ENCODE results near the gene LRCH3.

LRCH3 gene

DNA sequence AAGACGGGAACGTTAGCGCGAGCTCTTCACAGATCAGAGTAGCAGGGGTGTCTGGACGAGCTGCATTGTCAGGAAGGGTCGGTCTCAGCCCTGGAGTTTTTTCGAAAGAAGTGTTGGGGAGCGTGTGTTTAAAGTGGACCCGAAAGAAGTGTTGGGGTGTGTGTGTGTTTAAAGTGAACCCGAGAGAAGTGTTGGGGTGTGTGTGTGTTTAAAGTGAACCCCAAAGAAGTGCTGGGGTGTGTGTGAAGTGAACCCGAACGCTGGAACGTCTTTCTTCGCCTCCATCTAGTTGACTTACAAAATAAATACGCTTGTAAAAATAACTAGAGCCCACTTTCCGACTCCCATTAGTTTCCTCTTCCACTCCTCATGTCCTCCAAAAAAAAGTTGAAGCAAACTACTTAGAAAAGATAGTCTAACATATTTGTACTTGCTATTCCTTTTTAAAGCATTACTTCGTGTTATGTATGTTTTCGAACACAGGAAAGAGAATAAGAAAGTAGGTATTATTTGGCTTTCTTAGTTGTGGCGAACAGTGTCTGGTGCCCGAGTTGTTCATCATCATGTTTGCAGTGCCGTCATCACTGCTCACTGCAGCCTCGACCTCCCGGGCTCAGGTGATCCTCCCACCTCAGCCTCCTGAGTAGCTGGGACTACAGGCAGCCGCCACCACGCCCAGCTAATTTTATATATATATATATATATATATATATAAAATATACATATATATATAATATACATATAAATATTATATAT, 1.0 kb downstream of the LRCH3 start:
- no peak for DNase-seq (ENCODE audit: low read depth in 2 of 2)

- no peak for DNase-seq (ENCODE audit: low read depth in 2 of 2)
Observed at GRCh38 chr3:197793247-197793646, 2.2 kb downstream of the LRCH3 start.

- no peak for DNase-seq (ENCODE audit: low read depth in 2 of 2)
Observed at GRCh38 chr3:197794115-197794514, 3.1 kb downstream of the LRCH3 start.

DNA sequence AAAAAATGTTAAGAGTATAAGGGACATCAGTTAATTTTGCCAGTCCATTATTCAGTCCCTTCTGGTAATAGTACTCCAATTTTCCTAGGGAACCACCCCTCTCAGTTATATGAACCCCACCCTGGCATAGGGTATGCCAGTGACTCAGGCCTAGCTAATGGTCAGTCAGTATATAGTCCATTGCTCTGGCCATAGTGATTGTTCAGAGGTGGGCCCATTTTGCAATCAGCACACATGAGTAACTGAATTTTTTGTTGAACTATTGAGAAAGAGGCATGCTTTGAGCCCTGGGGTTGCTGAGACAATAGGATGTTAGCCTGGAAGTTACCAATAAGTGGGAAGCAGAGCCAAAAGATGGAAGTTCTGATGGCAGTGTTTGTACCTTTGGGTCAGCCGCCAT, 4.1 kb downstream of the LRCH3 start:
- DNase-seq (ENCODE audit: low read depth in 2 of 2): no peak

DNA sequence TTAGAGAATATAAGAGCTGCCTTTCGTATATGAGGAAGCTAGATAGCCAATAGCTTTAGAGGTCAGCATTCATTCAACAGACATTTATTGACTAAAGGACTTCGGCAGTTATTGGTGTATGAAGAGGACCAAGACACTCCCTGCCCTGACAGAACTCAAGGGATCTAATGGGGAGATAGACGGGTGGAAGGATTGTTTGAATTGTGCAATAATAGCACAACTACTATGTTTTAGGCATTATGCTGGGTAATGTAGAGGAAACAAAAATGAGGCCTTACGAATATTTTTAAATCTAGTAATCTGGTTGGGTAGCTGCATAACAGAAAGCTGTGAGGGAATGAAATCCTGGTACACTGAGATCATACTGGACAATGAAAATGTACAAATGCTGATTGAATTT, 5.0 kb downstream of the LRCH3 start:
- DNase-seq (ENCODE audit: low read depth in 2 of 2): no peak

GRCh38 chr3:197798863-197799262, 7.8 kb downstream of the LRCH3 start:
- no peak for DNase-seq (ENCODE audit: low read depth in 2 of 2)

GRCh38 chr3:197800379-197800778, 9.3 kb downstream of the LRCH3 start:
- no peak for DNase-seq (ENCODE audit: low read depth in 2 of 2)

DNA sequence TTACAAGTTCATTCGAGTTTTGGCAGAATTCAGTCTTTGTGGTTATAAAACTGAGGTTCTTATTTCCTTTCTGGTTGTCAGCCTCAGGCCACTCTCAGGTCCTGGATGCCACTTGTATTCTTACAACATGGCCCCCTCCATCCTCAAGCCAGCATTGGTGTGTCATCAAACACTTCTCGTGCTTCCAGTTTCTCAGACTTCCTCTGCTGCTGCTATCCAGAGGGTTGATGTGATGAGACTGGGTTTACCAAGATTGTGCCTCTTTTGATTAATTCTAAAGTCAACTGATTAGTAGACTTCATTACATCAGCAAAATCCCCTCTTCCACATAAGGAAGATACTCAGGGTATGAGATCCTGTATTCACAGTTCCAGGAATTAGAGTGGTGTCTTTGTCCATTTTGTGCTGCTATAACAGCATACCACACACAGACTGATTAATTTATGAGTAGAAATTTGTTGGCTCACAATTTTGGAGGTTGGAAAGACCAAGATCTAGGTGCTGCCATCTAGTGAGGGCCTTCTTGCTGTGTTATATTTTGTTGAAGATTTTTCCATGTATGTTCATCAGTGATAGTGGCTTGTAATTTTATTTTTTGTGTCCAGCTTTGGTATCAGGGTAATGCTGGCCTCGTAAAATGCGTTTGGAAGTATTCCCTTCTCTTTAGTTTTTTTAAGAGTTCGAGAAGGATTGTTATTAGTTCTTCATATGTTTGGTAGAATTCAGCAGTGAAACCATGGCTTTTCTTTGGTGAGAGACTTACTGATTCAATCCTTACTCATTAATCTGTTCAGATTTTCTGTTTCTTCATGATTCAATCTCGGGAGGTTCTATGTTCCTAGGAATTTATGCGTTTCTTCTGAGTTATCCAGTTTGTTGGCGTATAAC, 11.1 kb downstream of the LRCH3 start:
- DNase-seq (ENCODE audit: low read depth in 2 of 2): peak in 1 of 2 donors; percentile 16

DNA sequence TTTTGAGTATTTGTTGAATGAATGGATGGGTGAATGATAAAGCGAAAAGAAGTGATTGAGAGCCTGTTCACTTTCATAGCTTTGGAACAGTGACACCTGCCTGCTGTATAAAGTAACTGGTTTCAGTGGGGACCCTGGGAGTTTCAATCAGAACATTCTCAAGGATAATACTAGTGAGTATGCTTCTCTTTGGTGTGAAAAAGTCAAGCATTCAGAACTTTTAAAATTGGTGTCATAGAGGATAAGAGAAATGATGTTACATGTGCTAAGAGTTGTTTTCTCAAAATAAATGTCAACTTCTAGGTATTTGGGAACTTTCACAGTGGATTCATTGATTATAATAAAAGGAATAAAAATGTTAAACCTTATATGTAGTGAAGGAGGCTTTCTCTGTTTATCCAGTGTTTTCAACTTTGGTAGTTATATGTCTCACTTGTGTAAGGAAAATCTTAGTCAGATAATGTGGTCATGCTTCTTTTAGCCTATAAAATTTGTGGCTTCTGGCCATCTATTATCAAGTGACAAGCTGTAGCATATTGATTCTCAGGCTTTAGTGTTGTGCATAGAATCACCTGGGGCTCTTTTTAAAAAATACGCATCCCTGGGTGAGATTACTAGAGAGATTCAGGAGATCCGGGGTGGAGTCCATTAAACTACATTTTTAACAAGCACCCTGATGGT, 11.9 kb downstream of the LRCH3 start:
- no peak for DNase-seq (ENCODE audit: low read depth in 2 of 2)

DNA sequence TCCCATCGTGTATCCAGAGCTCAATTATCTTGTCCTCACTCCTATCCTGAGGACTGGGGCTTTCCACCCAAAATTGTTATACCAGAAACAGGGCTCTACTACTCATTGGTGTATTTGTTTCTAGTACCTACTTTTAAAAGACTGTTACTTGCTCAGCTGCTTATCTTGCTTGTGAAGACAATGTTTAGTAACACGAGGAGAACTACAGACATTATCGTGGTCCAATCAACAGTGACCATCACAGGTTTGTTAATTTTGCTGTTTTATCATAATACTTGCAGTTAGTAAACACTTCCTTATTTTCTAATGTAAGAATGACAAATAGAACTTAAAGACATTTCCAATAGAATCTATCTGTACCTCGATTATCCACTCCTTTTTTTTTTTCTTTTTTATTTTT, 13.5 kb downstream of the LRCH3 start:
- no peak for DNase-seq (ENCODE audit: low read depth in 2 of 2)

GRCh38 chr3:197807969-197808587, 17.0 kb downstream of the LRCH3 start:
- no peak for DNase-seq (ENCODE audit: low read depth in 2 of 2)

- DNase-seq (ENCODE audit: low read depth in 2 of 2): no peak
Observed at GRCh38 chr3:197809356-197810020, 18.4 kb downstream of the LRCH3 start.

- DNase-seq (ENCODE audit: low read depth in 2 of 2): no peak
Observed at GRCh38 chr3:197810901-197811300, 19.8 kb downstream of the LRCH3 start.

GRCh38 chr3:197811343-197811742, 20.3 kb downstream of the LRCH3 start:
- DNase-seq (ENCODE audit: low read depth in 2 of 2): no peak

- DNase-seq (ENCODE audit: low read depth in 2 of 2): no peak
Observed at GRCh38 chr3:197814372-197814771, 23.3 kb downstream of the LRCH3 start.

GRCh38 chr3:197820550-197821335, 29.7 kb downstream of the LRCH3 start:
- DNase-seq (ENCODE audit: low read depth in 2 of 2): no peak

DNA sequence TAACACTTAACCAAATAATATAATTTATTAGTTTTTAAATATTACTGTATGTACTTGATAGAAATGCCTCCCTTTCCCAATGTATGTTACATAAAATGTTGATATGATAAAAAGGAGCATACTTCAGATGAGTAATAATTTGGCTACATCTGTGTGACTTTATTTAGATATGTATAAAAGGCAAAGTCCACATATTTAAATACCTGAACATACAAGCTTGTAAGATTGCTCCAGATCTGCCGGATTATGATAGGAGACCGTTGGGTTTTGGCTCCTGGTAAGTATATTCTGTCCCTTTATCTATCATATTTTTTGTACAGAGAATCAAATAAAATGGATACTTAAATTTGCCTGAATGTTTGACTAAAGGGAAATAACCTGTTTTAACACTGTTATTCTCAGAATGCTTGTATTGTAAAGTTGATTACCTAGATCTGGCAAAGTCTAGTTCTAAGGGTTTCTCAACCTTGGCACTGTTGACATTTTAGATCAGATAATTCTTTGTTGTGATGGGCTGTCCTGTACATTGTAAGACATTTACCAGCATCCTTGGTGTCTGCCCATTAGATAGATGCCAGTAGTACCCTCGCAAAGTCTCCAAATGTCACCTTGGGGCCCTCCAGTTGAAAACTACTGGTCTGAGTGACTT, 38.5 kb downstream of the LRCH3 start:
- no peak for DNase-seq (ENCODE audit: low read depth in 2 of 2)

DNA sequence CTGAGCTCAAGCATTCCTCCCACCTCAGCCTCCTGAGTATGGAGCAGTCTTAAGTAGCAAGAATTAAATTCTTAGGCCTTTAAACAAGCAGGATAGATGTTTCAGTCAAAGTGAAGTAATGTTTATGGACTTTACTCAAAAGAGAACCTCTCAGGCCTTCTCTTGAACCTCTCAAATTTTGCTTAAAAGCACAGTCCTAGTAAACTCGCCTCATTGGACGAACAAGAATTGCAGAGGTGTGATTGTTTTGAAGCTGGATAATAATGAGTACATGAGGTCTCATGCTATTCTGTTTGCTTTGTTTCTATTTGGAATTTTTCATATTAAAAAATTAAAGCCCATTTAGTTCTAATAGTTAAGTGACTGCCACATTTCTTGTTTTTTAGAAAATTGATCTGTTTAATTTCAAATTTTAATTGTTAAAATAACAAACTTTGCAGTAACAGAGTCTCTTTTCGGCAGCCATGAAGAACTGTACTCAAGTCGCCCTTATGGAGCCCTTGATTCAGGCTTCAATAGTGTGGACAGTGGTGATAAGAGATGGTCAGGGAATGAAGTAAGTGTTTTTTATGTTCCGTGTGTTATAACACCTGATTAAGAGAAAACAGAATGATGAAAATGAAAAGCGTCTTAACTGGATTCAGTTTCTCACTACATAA, 39.4 kb downstream of the LRCH3 start:
- DNase-seq (ENCODE audit: low read depth in 2 of 2): no peak

DNA sequence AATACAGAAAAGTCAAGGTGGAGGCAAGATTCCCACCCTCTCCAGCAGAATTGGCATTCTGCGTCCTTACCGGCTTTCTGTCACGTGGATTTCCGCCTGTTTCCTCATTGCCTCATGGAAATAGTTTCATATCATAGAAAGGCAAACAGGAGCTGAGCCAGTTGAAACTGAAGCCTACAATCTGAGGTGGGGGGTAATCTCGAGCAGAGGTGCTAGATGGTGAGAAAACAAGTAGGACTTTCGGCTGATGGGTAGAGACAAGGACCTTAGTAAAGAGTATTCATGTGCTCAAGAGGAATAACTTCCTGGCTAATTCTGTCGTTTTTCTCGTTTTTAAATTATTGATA, 39.9 kb downstream of the LRCH3 start:
- no peak for DNase-seq (ENCODE audit: low read depth in 2 of 2)
